ENCODE data around the gene LUZP1. TPM values are rescaled to one million over a fixed set of nuclear protein-coding genes. Genes with fewer than 3 reads are reported as not detected.

LUZP1 gene
- total and polyA plus RNA-seq, 10 of the 15 experiments (the other 5 are each of a cell fraction or from before 2014, with no cell fraction given): 11.3 to 28.2 (median 17.3) TPM

GRCh38 chr1:23102289-23102688 lies 66.4 kb downstream of the LUZP1 start (continued):
- no peak for TF ChIP-seq BCLAF1 (IDR thresholded peaks at IDR 0.05)

GRCh38 chr1:23101887-23102286 lies 66.8 kb downstream of the LUZP1 start:
- H3K9ac ChIP-seq (ENCODE audit: control insufficient read depth, insufficient read depth, low read length): no peak overlapping the region
- no peak for DNase-seq (ENCODE audit: low read depth, low spot score)
- no peaks in the 10 kb centered on the region for H4K20me1 ChIP-seq (ENCODE audit: control insufficient read depth, insufficient read depth)
- no peak overlapping the region for H3K4me3 ChIP-seq
- intact Hi-C loops (cut with micrococcal nuclease; ENCODE audit: unreplicated experiment): loop anchor here (5.0 kb wide), 1 partner anchor 180 kb away; no protein-coding TSS in a partner anchor
- H3K27ac ChIP-seq (ENCODE audit: control insufficient read depth, insufficient read depth): no peak overlapping the region
- 100% methylated on average over 2 of the region's 2 CpGs for WGBS (ENCODE audit: insufficient coverage, insufficient replicate concordance, low lambda C conversion rate, missing lambda C conversion rate)
- no peak overlapping the region for H3K4me2 ChIP-seq (ENCODE audit: control insufficient read depth, insufficient read depth)
- FAIRE-seq: no peak
- no peaks in the 10 kb centered on the region; the same call in 1 of the 2 replicates for H3K79me2 ChIP-seq (ENCODE audit: control insufficient read depth, insufficient read depth, low read length)
- H2AFZ ChIP-seq (ENCODE audit: control insufficient read depth, low read depth, low read length): no peak overlapping the region
- no peak for ATAC-seq
- in situ Hi-C loops (cut with MboI): no loop called here
- H3K9me3 ChIP-seq (replicated peaks; ENCODE audit: control insufficient read depth, insufficient read depth, low read length): no peaks in the 10 kb centered on the region
- H3K4me1 ChIP-seq (ENCODE audit: control insufficient read depth, insufficient read depth, low read length): no peaks in the 10 kb centered on the region
- RAD21 ChIA-PET (ENCODE audit: unreplicated experiment): interaction anchor here (1.1 to 6.3 kb wide), 3 partner anchors 9 to 83 kb away, joined by 3 to 338 read pairs (median 5); no protein-coding TSS in a partner anchor
- POLR2A ChIA-PET: interaction anchor here (0.6 to 2.5 kb wide), 5 partner anchors 10 to 121 kb away, joined by 3 to 7 read pairs (median 6); no protein-coding TSS in a partner anchor
- no peaks in the 10 kb centered on the region for H3K27me3 ChIP-seq (replicated peaks in 1 of 2; ENCODE audit: control insufficient read depth in 2 of 2, insufficient read depth in 2 of 2, low read length in 1 of 2)
- no peaks in the 10 kb centered on the region; a peak in 1 of 4 replicates for H3K36me3 ChIP-seq (ENCODE audit: control insufficient read depth in 2 of 2, insufficient read depth in 2 of 2, low read length in 1 of 2)
- no TSS peak for BruUV-seq (replicated peaks)
- CTCF ChIA-PET: interaction anchor here (1.0 to 20.3 kb wide), 4 partner anchors 10 to 80 kb away, joined by 3 to 961 read pairs (median 48); no protein-coding TSS in a partner anchor
- SMC1A ChIA-PET (ENCODE audit: uncharacterized antibody, unreplicated experiment): interaction anchor here (1.3 to 7.6 kb wide), 9 partner anchors 8 to 83 kb away, joined by 3 to 455 read pairs (median 14); partner anchors contain the start of gene LUZP1
- TF ChIP-seq SMAD1 (IDR thresholded peaks at IDR 0.05; ENCODE audit: low read depth, partially characterized antibody) (no peak), USF1 (IDR thresholded peaks at IDR 0.05; ENCODE audit: borderline replicate concordance, extremely low read length, insufficient read depth, low read depth, low read length) (no peak), ATF7 (IDR thresholded peaks at IDR 0.05; ENCODE audit: low read depth) (no peak), CHD1 (IDR thresholded peaks at IDR 0.05; ENCODE audit: low read depth, low read length) (no peak), ZNF24 (IDR thresholded peaks at IDR 0.05) (no peak), NFYA (IDR thresholded peaks at IDR 0.05; ENCODE audit: borderline replicate concordance, low read depth, low read length) (no peak), ASH2L (IDR thresholded peaks at IDR 0.05; ENCODE audit: borderline replicate concordance, low read depth) (no peak), POLR2A (IDR thresholded peaks at IDR 0.05; ENCODE audit: low read depth, low read length) (no peak), ATF2 (IDR thresholded peaks at IDR 0.05; ENCODE audit: low read length) (no peak), POLR2AphosphoS5 (IDR thresholded peaks at IDR 0.05; ENCODE audit: low read length) (no peak), FOS (IDR thresholded peaks at IDR 0.05; ENCODE audit: borderline replicate concordance, extremely low read depth, insufficient read length) (no peak), EED (IDR thresholded peaks at IDR 0.05; ENCODE audit: low read depth) (no peak), PAX8 (IDR thresholded peaks at IDR 0.05) (no peak), JUNB (IDR thresholded peaks at IDR 0.05) (no peak), STAT1 (conservative IDR thresholded peaks at IDR 0.05) (no peak), MEF2B (IDR thresholded peaks at IDR 0.05; ENCODE audit: partially characterized antibody, poor library complexity, severe bottlenecking) (no peak), CBX3 (IDR thresholded peaks at IDR 0.05; ENCODE audit: borderline replicate concordance, low read depth) (no peak)

All from GM12878 (cell line).